GM19395 (cell line): ENCODE measurements around the gene SLCO4A1.

Experiments
- ATAC-seq: cut with Tn5 transposase; IDR thresholded peaks from one replicate; pipeline ENCODE4 v1.9.1; 2021; ENCODE audit warnings: mild to moderate bottlenecking, moderate library complexity; ENCODE audit not compliant: unreplicated experiment

Gene SLCO4A1

DNA sequence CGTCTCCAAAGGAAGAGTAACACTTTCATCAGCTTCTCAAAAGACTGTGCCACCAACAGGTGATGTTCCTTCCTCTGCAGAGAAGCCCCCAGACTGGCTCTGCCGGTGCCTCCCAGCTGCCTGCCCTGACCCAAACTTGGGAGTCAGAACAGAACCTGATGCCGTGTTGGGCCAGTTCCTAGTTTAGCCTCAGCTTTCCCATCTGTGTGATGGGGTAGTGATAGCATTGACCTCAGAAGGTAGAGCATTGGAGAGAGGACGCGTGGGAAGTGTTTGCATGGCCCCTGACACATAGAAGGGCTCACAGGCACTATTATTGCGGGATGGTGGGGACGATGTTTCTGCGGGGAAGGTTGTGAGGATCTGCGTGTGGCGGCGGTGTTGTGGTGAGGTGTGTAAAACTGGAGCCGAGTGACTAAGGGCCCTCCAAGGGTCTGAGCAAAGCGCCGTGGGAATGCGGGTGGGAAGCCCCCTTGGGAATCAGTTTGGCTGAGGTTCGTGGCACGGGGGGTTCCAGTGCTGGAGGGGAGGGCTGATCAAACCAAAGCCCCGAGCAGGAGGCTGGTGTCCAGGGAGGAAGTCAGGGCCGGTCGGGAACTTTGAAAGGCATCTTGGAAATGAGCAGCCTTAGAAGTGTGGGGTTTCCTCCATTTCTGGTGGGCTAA, 68.0 kb downstream of the SLCO4A1 start:
- no peak for ATAC-seq

DNA sequence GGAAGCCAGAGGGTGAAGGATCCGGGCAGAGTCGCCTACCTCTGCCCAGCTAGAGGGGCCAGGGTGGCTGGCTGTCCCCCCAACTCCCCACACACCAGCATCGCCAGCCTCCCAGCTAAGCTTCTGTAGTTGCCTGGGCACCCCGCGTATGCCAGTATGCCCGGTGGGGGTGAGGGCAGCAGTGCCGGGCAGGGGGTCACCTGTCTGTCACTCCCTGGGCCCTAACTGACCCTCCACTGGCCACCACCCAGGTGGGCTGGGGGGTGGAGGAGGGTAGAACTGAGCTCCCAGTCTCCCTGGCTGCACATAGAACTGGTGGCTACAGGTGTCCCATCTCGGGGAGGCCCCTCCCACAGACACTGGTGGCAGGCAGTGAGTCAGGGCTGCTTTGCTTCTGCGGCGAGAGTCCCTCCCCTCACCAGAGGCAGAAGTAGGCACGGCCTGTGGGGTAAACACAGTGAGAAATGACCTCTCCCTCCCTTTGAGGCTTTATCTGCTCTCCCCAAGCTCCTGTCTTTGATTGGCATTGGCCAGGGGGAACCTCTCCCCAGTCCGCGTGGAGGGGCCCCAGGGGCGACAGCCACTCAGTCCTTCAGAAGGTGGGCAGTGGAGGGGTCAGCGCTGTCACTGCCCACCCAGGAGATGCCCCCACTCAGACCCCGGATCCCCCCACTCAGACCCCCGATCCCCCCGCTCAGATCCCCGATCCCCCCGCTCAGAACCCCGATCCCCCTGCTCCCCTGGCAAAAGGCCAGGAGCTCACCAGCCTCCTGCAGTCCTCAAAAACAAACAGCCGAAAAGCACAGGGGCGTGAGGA, 68.8 kb downstream of the SLCO4A1 start:
- ATAC-seq, result no peak

- no peak for ATAC-seq
Measured at GRCh38 chr20:62711703-62712101, 69.4 kb downstream of the SLCO4A1 start.

DNA sequence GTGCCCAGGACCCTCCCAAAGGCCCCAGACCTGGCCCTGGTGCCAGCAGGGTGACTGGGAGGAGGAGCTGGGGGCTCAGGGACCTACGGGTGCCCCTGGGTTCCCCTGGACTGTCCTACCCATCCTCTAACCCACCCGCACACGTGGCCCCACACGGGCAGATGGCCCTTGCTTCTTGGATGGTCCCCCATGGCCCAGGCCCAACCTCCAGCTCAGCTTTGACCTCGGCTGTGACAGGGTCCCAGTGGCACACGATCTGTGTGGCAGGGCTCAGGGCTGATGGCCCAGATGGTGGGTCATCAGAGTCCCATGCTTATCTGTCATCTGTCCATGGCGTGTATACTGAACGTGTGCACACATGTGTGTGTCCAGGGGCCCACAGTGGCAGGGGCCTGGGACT, 70.3 kb downstream of the SLCO4A1 start:
- no peak for ATAC-seq

- ATAC-seq, result no peak
Measured at GRCh38 chr20:62714006-62714405, 71.7 kb downstream of the SLCO4A1 start.

- no peak for ATAC-seq
Measured at GRCh38 chr20:62714799-62715198, 72.5 kb downstream of the SLCO4A1 start.

GRCh38 chr20:62715201-62715600, 72.9 kb downstream of the SLCO4A1 start:
- ATAC-seq, result no peak

- ATAC-seq, result no peak
Measured at GRCh38 chr20:62716198-62716940, 74.1 kb downstream of the SLCO4A1 start.

GRCh38 chr20:62716941-62717310, 74.6 kb downstream of the SLCO4A1 start:
- ATAC-seq, result no peak

DNA sequence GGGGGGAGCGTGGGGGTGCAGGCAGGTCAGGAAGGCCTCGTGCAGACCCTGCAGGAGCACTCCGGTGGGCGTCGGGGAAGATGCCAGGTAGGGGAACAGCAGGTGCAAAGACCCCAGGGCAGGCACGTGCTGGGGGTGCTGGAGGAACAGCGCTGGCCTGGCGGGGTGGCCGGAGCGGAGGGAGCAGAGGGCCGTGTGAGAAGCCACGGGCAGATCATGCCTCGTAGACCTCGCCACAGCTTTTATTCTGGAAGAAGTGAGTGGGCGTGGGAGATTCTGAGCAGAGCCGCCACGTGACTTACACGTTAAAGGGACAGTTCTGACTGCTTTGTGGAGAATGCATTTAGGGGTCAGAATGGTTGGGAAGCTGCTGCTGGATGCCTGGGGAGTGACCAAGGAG, 75.6 kb downstream of the SLCO4A1 start:
- ATAC-seq, result no peak

- ATAC-seq, result no peak
Measured at GRCh38 chr20:62718546-62718945, 76.2 kb downstream of the SLCO4A1 start.

DNA sequence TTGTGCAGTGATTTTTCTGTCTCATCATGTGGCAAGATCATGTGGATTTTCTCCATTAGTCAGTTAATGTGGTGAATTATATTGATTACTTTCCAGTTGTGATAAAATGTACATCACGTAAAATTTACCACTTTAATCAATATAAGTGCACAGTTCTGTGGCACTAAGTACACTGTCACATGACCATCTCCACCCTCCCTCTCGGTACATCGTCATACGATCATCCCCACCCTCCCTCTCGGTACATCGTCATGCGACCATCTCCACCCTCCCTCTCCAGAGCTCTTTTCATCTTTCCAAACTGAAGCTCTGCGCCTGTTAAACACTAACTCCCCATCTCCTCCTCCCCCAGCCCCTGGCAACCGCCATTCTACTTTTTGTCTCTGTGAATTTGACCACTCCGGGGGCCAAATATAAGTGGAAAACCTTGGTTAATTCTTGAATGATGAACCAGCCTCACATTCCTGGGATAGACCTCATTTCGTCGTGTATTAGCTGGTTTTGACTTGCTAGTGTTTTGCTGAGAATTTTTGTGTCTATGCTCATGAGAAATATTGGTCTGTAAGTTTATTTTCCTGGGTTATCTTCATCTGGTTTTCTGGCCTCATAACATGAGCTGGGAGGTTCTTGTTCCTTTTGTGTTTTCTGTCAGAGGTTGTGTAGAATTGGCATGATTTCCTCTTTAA, 77.1 kb downstream of the SLCO4A1 start:
- ATAC-seq, result no peak
